BE2C (cell line): ENCODE measurements around the gene ZNF507. TPM values are rescaled to one million over a fixed set of nuclear protein-coding genes. Genes with fewer than 3 reads are reported as not detected.

Source experiments
- DNase-seq: peaks from one replicate; pipeline ENCODE4 v3.0.0-alpha.2; 2020
- H3K27me3 ChIP-seq: fragments of 250-450 bp; sonication (Bioruptor Pico); 2 replicates; pipeline ENCODE4 v1.5.1; 2020; ENCODE audit warnings: mild to moderate bottlenecking
- H3K36me3 ChIP-seq: fragments of 250-450 bp; sonication (Bioruptor Pico); 2 replicates; pipeline ENCODE4 v1.5.1; 2020; ENCODE audit warnings: mild to moderate bottlenecking
- H3K4me1 ChIP-seq: fragments of 250-450 bp; sonication (Bioruptor Pico); 2 replicates; pipeline ENCODE4 v1.5.1; 2020
- H3K4me3 ChIP-seq: 2 replicates; pipeline ENCODE4 v1.5.1; 2011; ENCODE audit warnings: low read depth, low read length
- H3K9me3 ChIP-seq: fragments of 250-450 bp; sonication (Bioruptor Pico); 2 replicates; pipeline ENCODE4 v1.5.1; 2020
- polyA plus RNA-seq: library from polyadenylated mRNA; unstranded; fragments of >200 nt; gene quantifications from one replicate; pipeline ENCODE4 v1.2.1, GENCODE V29; 2012; ENCODE audit warnings: low read depth, missing spikeins; ENCODE audit not compliant: insufficient read length, insufficient read depth
- TF ChIP-seq, protein P1 (sequence below): IDR thresholded peaks from 2 replicates; pipeline ENCODE4 v1.5.1; 2012; ENCODE audit warnings: mild to moderate bottlenecking, low read depth, low read length

The ZNF507 gene
- polyA plus RNA-seq, result 9.2 TPM

- peak; percentile 92 for DNase-seq
- Histone ChIP-seq H3K9me3 (no peaks in the 10 kb centered on the region), H3K4me1 (no peaks in the 10 kb centered on the region; the same call in 1 of the 2 replicates), H3K4me3 (peak within 1 kb of the TSS; percentile 98), H3K27me3 (no peaks in the 10 kb centered on the region), H3K36me3 (peaks cover 20% of the 10 kb centered on the region)
- TF ChIP-seq, protein P1, sequence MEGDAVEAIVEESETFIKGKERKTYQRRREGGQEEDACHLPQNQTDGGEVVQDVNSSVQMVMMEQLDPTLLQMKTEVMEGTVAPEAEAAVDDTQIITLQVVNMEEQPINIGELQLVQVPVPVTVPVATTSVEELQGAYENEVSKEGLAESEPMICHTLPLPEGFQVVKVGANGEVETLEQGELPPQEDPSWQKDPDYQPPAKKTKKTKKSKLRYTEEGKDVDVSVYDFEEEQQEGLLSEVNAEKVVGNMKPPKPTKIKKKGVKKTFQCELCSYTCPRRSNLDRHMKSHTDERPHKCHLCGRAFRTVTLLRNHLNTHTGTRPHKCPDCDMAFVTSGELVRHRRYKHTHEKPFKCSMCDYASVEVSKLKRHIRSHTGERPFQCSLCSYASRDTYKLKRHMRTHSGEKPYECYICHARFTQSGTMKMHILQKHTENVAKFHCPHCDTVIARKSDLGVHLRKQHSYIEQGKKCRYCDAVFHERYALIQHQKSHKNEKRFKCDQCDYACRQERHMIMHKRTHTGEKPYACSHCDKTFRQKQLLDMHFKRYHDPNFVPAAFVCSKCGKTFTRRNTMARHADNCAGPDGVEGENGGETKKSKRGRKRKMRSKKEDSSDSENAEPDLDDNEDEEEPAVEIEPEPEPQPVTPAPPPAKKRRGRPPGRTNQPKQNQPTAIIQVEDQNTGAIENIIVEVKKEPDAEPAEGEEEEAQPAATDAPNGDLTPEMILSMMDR, result no peak
Measured at GRCh38 chr19:32345261-32346207, at the start of gene ZNF507. Gene ZNF507, plus strand, starts transcription at chr19:32345610. Its CDS starts 7,221 bp downstream, at chr19:32352831.

DNA sequence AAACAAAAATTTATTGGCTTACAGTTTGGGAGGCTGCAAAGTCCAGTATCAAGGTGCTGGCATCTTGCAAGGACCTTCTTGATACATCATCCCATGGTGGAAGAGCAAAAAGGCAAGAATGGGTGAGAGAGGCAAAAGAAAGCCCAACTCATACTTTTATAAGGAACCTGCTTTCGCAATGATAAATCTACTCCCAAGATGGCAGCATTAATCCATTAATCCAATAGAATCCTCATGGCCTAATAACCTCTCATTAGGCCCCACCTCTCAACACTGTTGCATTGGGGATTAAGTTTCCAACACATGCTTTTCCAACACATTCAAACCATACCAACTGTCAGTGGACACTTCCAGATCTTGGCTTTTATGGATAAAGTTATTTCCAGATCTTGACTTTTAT lies 48.7 kb upstream of the ZNF507 start:
- H3K9me3 ChIP-seq, result no peaks in the 10 kb centered on the region; the same call in 1 of the 2 replicates
- TF ChIP-seq, protein P1, result no peak
- H3K36me3 ChIP-seq, result no peaks in the 10 kb centered on the region
- no peaks in the 10 kb centered on the region for H3K4me1 ChIP-seq
- no peak for DNase-seq
- no peaks in the 10 kb centered on the region; the same call in 1 of the 2 replicates for H3K27me3 ChIP-seq
- no peak overlapping the region for H3K4me3 ChIP-seq

DNA sequence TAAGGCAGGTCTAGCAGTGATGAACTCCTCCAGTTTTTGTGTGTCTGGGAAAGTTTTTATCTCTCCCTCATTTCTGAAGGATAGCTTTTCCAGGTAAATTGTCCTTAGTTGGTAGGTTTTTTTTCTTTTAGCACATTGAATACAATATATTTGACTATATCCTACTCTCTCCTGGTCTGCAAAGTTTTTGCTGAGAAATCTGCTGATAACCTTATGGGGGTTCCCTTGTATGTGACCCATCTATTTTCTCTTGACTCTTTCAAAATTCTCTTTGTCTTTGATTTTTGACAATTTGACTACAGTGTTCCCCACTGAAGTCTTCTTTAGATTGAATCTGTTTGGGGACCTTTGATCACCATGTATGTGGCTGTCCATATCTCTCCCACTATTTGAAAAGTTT lies 42.6 kb upstream of the ZNF507 start:
- Histone ChIP-seq H3K4me1 (no peaks in the 10 kb centered on the region), H3K9me3 (no peaks in the 10 kb centered on the region), H3K27me3 (no peaks in the 10 kb centered on the region; the same call in 1 of the 2 replicates), H3K4me3 (no peak overlapping the region), H3K36me3 (no peaks in the 10 kb centered on the region)
- DNase-seq, result no peak
- TF ChIP-seq, protein P1, result no peak

GRCh38 chr19:32303193-32303592 lies 42.2 kb upstream of the ZNF507 start:
- Histone ChIP-seq H3K4me3 (no peak overlapping the region), H3K27me3 (no peaks in the 10 kb centered on the region; the same call in 1 of the 2 replicates), H3K4me1 (no peaks in the 10 kb centered on the region), H3K9me3 (no peaks in the 10 kb centered on the region), H3K36me3 (no peaks in the 10 kb centered on the region)
- DNase-seq, result no peak
- TF ChIP-seq, protein P1, result no peak

GRCh38 chr19:32307591-32307990 lies 37.8 kb upstream of the ZNF507 start:
- no peak overlapping the region for H3K4me3 ChIP-seq
- H3K9me3 ChIP-seq, result no peaks in the 10 kb centered on the region
- DNase-seq, result no peak
- TF ChIP-seq, protein P1, result no peak
- no peaks in the 10 kb centered on the region for H3K4me1 ChIP-seq
- no peaks in the 10 kb centered on the region; the same call in 1 of the 2 replicates for H3K27me3 ChIP-seq
- H3K36me3 ChIP-seq, result no peaks in the 10 kb centered on the region
